ENCODE results near the gene ACY1.

DNA sequence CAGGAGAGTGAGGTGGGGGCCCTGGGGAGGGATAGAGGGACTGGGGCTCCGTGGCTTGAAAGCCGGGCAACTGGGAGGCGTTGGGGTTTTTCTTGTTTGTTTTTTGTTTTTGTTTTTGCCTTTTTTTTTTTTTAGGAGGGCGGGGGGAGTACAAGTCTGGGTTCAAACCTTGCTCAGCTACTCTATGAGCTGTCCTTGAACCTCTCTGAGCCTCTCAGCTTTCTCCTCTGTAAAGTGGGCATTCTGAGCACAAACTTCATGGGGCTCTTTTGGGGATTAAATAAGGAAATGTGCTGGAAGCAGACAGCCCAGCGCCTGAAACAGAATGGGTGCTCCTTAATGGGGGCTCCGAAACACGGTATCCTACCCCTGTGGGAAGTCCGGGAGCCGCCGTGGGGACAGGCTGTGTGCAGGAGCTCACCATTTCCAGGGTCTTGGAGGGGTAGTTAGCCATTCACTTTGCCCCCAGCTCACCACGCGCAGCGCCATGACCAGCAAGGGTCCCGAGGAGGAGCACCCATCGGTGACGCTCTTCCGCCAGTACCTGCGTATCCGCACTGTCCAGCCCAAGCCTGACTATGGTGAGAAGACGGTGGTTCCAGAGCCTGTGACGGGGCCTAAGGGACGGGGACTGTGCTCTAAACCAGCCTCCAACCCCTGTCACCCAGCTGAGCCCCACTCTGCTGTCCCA is 388 bp downstream of the ACY1 start:
- TF ChIP-seq, protein P1, sequence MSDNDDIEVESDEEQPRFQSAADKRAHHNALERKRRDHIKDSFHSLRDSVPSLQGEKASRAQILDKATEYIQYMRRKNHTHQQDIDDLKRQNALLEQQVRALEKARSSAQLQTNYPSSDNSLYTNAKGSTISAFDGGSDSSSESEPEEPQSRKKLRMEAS (IDR thresholded peaks at IDR 0.05) = no peak
- TF ChIP-seq, protein P2, sequence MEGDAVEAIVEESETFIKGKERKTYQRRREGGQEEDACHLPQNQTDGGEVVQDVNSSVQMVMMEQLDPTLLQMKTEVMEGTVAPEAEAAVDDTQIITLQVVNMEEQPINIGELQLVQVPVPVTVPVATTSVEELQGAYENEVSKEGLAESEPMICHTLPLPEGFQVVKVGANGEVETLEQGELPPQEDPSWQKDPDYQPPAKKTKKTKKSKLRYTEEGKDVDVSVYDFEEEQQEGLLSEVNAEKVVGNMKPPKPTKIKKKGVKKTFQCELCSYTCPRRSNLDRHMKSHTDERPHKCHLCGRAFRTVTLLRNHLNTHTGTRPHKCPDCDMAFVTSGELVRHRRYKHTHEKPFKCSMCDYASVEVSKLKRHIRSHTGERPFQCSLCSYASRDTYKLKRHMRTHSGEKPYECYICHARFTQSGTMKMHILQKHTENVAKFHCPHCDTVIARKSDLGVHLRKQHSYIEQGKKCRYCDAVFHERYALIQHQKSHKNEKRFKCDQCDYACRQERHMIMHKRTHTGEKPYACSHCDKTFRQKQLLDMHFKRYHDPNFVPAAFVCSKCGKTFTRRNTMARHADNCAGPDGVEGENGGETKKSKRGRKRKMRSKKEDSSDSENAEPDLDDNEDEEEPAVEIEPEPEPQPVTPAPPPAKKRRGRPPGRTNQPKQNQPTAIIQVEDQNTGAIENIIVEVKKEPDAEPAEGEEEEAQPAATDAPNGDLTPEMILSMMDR (IDR thresholded peaks at IDR 0.05; ENCODE audit: low read depth, low read length, missing input control) = no peak
- TF ChIP-seq RAD21 (IDR thresholded peaks at IDR 0.05) = no peak
- TF ChIP-seq TAF1 (conservative IDR thresholded peaks at IDR 0.05) = no peak
- no peak for TF ChIP-seq HNF4G (IDR thresholded peaks at IDR 0.05)
- TF ChIP-seq, protein P3, sequence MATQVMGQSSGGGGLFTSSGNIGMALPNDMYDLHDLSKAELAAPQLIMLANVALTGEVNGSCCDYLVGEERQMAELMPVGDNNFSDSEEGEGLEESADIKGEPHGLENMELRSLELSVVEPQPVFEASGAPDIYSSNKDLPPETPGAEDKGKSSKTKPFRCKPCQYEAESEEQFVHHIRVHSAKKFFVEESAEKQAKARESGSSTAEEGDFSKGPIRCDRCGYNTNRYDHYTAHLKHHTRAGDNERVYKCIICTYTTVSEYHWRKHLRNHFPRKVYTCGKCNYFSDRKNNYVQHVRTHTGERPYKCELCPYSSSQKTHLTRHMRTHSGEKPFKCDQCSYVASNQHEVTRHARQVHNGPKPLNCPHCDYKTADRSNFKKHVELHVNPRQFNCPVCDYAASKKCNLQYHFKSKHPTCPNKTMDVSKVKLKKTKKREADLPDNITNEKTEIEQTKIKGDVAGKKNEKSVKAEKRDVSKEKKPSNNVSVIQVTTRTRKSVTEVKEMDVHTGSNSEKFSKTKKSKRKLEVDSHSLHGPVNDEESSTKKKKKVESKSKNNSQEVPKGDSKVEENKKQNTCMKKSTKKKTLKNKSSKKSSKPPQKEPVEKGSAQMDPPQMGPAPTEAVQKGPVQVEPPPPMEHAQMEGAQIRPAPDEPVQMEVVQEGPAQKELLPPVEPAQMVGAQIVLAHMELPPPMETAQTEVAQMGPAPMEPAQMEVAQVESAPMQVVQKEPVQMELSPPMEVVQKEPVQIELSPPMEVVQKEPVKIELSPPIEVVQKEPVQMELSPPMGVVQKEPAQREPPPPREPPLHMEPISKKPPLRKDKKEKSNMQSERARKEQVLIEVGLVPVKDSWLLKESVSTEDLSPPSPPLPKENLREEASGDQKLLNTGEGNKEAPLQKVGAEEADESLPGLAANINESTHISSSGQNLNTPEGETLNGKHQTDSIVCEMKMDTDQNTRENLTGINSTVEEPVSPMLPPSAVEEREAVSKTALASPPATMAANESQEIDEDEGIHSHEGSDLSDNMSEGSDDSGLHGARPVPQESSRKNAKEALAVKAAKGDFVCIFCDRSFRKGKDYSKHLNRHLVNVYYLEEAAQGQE (IDR thresholded peaks at IDR 0.05) = no peak
- TF ChIP-seq, protein P4, sequence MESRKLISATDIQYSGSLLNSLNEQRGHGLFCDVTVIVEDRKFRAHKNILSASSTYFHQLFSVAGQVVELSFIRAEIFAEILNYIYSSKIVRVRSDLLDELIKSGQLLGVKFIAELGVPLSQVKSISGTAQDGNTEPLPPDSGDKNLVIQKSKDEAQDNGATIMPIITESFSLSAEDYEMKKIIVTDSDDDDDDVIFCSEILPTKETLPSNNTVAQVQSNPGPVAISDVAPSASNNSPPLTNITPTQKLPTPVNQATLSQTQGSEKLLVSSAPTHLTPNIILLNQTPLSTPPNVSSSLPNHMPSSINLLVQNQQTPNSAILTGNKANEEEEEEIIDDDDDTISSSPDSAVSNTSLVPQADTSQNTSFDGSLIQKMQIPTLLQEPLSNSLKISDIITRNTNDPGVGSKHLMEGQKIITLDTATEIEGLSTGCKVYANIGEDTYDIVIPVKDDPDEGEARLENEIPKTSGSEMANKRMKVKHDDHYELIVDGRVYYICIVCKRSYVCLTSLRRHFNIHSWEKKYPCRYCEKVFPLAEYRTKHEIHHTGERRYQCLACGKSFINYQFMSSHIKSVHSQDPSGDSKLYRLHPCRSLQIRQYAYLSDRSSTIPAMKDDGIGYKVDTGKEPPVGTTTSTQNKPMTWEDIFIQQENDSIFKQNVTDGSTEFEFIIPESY (IDR thresholded peaks at IDR 0.05) = no peak
- TF ChIP-seq YY1 (IDR thresholded peaks at IDR 0.05) = no peak
- no peak for TF ChIP-seq RXRA (IDR thresholded peaks at IDR 0.05)
